ENCODE data around the gene TYROBP. TPM values are rescaled to one million over a fixed set of nuclear protein-coding genes. Genes with fewer than 3 reads are reported as not detected.

The TYROBP gene
- total RNA-seq, 1 donor from 2014 or later, result not detected

DNA sequence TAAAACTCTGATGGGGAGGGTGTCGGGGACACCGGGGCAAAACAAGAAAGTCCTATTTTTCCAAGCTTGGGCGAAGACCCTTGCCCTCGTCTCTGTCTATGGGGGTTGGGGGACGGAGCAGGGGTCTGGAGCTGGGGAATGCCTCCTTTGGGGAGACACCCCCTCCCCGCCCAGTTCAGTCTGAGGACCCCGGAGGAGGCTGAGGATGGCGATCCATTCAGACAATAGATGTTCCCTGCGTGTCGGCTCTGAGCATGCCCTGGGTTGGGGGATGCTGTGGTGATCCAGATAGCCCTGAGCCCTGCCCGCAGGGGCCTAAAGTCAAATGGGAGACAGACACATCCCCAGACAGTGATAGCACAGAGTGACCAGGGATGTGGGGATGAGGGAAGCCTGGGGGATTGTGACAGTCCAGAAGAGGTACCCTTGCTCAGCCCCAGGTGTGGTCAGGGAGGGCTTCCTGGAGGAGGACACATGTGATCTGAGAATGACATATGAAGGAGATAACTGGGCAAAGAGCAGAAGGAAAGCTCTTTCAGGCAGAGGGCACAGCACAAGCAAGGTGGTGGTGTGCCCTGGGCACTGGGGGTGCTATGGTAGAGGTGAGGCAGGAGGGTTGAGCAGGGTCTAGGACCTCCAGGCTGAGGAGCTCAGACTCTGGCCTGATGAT, 37.2 kb upstream of the TYROBP start:
- Mint-ChIP-seq H3K4me3 (ENCODE audit: unreplicated experiment) (peak overlapping the region; percentile 59), H3K27me3 (ENCODE audit: unreplicated experiment) (peaks cover 15% of the 10 kb centered on the region), H3K36me3 (ENCODE audit: low read depth, unreplicated experiment) (peaks cover 34% of the 10 kb centered on the region), H3K4me1 (ENCODE audit: unreplicated experiment) (peaks cover 49% of the 10 kb centered on the region), H3K27ac (ENCODE audit: unreplicated experiment) (peak overlapping the region; percentile 70), H3K9me3 (ENCODE audit: unreplicated experiment) (no peaks in the 10 kb centered on the region)
- DNase-seq (ENCODE audit: low spot score), result no peak
- TF ChIP-seq, protein P1, sequence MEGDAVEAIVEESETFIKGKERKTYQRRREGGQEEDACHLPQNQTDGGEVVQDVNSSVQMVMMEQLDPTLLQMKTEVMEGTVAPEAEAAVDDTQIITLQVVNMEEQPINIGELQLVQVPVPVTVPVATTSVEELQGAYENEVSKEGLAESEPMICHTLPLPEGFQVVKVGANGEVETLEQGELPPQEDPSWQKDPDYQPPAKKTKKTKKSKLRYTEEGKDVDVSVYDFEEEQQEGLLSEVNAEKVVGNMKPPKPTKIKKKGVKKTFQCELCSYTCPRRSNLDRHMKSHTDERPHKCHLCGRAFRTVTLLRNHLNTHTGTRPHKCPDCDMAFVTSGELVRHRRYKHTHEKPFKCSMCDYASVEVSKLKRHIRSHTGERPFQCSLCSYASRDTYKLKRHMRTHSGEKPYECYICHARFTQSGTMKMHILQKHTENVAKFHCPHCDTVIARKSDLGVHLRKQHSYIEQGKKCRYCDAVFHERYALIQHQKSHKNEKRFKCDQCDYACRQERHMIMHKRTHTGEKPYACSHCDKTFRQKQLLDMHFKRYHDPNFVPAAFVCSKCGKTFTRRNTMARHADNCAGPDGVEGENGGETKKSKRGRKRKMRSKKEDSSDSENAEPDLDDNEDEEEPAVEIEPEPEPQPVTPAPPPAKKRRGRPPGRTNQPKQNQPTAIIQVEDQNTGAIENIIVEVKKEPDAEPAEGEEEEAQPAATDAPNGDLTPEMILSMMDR (IDR thresholded peaks at IDR 0.05; ENCODE audit: unreplicated experiment), result no peak

GRCh38 chr19:35944556-35944955, 36.5 kb upstream of the TYROBP start:
- Mint-ChIP-seq H3K36me3 (ENCODE audit: low read depth, unreplicated experiment) (peaks cover 34% of the 10 kb centered on the region), H3K4me3 (ENCODE audit: unreplicated experiment) (no peak overlapping the region), H3K9me3 (ENCODE audit: unreplicated experiment) (no peaks in the 10 kb centered on the region), H3K27ac (ENCODE audit: unreplicated experiment) (no peak overlapping the region), H3K4me1 (ENCODE audit: unreplicated experiment) (peaks cover 42% of the 10 kb centered on the region), H3K27me3 (ENCODE audit: unreplicated experiment) (peaks cover 15% of the 10 kb centered on the region)
- DNase-seq (ENCODE audit: low spot score), result no peak
- TF ChIP-seq, protein P1 (IDR thresholded peaks at IDR 0.05; ENCODE audit: unreplicated experiment), result no peak

GRCh38 chr19:35943321-35944301, 35.5 kb upstream of the TYROBP start:
- peak overlapping the region; percentile 66 for H3K4me3 Mint-ChIP-seq (ENCODE audit: unreplicated experiment)
- peaks cover 37% of the 10 kb centered on the region for H3K36me3 Mint-ChIP-seq (ENCODE audit: low read depth, unreplicated experiment)
- peaks cover 16% of the 10 kb centered on the region for H3K27me3 Mint-ChIP-seq (ENCODE audit: unreplicated experiment)
- peaks cover 39% of the 10 kb centered on the region for H3K4me1 Mint-ChIP-seq (ENCODE audit: unreplicated experiment)
- TF ChIP-seq, protein P1 (IDR thresholded peaks at IDR 0.05; ENCODE audit: unreplicated experiment), result no peak
- DNase-seq (ENCODE audit: low spot score), result no peak
- no peaks in the 10 kb centered on the region for H3K9me3 Mint-ChIP-seq (ENCODE audit: unreplicated experiment)
- peak overlapping the region; percentile 74 for H3K27ac Mint-ChIP-seq (ENCODE audit: unreplicated experiment)

- H3K36me3 Mint-ChIP-seq (ENCODE audit: low read depth, unreplicated experiment), result peaks cover 45% of the 10 kb centered on the region
- peaks cover 21% of the 10 kb centered on the region for H3K27me3 Mint-ChIP-seq (ENCODE audit: unreplicated experiment)
- DNase-seq (ENCODE audit: low spot score), result no peak
- TF ChIP-seq, protein P1 (IDR thresholded peaks at IDR 0.05; ENCODE audit: unreplicated experiment), result no peak
- H3K9me3 Mint-ChIP-seq (ENCODE audit: unreplicated experiment), result no peaks in the 10 kb centered on the region
- peaks cover 46% of the 10 kb centered on the region for H3K4me1 Mint-ChIP-seq (ENCODE audit: unreplicated experiment)
- H3K27ac Mint-ChIP-seq (ENCODE audit: unreplicated experiment), result no peak overlapping the region
- H3K4me3 Mint-ChIP-seq (ENCODE audit: unreplicated experiment), result no peak overlapping the region
Observed at GRCh38 chr19:35942235-35942634, 34.1 kb upstream of the TYROBP start.
